GM12892 (cell line): ENCODE results near the gene MALRD1.

Experiments used
- POLR2A ChIP-seq: IDR thresholded peaks from 2 replicates; pipeline ENCODE4 v1.6.1; 2011; ENCODE audit warnings: low read depth, low read length, control low read depth
- POLR2AphosphoS5 ChIP-seq: IDR thresholded peaks from 2 replicates; pipeline ENCODE4 v1.6.1; 2011; ENCODE audit warnings: low read depth, low read length, control low read depth

- no peak for TF ChIP-seq POLR2AphosphoS5
- TF ChIP-seq POLR2A = no peak
Observed at GRCh38 chr10:19731560-19731959, 683.0 kb downstream of the MALRD1 start.
